Activated gamma-delta T cell treated with Interleukin-2 at 50 U/mL for 16 hours (primary cell): ENCODE results near the gene MED16.
"Not testable (repeated sequence)": the region's sequence is repeated elsewhere in the genome, so short reads cannot be mapped to it uniquely, and the experiment has no call there.

Experiments
- DNase-seq: peaks from one replicate; pipeline ENCODE4 v3.0.0-alpha.2; 2020

Gene MED16

DNA sequence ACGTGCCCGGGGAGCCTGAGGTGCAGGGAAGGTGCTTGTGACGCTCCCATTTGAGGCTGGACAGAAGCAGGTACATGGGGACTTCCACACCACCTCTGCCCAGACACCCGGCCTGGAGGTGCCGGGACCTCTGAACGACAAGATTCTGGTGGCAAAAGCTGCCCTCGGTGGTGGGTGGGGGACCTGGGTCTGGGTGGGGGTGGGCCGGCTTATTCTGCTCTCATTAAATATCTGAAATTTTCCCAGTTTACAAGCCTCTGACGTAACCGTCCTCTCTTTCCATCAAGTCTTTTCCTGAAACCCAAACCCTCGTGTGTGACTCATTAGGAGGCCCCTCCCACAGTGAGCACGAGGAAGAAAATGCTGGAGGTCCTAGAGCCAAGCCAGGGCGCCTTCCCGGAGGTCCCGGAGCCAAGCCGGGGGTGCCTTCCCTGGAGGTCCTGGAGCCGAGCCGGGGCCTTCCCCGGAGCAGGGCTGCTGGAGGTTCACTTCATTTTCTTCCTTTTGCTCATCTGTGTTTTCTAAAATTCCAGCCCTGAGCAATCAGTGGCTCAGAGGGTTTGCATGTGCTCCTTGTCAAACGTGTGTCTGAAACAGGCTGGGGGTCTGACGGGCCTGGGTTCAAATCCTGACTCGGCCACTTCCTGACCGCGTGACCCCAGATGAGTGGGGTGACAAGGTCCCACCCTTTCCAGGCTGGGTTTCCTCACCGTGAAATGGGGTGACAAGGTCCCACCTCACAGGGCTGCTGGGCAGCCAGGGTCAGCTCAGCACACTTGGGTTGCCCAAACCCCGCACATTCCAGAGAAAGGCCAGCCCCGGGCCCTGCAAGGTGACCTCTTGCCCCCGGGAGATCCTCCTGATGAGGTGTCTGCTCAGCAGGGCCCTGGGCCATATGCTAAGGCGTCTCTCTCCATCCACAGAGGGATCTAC, 23.5 kb downstream of the MED16 start:
- no peak for DNase-seq

DNA sequence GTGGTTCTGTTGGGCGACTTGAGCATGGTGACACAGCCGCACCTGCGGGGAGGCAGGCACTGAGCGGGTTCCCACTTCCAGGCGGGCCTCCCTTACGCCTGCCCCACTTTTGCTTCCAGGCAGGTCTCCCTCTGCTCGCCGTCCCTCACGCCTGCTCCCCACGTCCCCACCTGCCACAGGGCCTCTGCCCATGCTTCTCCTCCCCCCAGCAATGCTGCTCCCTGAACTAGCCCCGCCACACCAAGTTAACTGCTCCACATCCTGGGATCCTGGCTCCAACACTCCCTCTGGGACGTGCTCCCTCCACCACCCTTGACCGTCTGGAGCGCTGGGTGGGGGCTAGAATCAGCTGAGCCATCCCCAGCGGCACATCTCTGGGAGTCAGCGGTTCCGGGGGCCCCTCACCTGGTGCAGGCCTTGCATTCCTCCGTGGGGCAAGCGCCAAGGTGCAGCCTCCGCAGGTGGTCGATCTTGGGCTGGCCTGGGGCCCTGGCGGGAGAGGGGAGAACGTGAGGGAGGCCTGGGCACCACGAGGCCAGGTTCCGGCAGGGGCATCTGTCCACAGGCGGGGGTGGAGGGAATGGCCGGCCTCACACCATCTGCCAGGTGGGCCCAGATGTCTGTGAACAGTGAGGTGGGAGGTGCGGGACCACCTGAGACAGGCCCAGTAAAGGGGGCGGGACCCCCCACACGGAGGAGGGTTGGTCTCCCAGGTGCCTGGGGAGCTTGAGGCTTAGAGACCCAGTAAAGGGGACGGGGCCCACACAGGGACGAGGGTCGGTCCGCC, 24.3 kb downstream of the MED16 start:
- no peak for DNase-seq

DNA sequence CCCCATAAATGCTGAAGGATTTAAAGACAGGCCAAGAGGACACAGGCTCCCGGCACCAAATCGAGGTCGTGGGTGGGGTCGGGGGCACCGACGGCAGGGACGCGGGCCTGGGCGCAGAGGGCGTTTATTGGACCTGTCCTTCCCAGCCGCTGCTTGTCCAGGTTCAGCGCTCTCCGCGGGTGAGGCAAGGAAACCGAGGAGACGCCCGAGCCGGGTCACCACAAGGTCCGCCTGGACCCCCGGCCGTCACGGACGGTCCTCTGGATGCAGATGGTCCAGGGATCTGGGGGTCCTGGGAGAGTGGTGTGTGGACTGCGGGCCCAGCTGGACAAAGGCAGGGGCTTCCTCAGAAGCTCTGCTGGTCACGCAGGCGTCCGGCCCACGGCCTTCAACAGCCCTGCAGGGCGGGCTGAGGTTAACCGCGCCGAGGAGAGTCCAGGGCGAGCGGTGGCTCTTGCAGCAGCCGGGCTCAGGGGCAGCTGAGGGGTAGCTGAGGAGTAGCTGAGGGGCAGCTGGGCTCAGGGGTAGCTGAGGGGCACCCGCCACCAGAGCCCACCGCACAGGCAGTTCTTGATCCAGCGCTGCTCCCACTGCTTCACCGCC, 25.0 kb downstream of the MED16 start:
- DNase-seq, result no peak

DNA sequence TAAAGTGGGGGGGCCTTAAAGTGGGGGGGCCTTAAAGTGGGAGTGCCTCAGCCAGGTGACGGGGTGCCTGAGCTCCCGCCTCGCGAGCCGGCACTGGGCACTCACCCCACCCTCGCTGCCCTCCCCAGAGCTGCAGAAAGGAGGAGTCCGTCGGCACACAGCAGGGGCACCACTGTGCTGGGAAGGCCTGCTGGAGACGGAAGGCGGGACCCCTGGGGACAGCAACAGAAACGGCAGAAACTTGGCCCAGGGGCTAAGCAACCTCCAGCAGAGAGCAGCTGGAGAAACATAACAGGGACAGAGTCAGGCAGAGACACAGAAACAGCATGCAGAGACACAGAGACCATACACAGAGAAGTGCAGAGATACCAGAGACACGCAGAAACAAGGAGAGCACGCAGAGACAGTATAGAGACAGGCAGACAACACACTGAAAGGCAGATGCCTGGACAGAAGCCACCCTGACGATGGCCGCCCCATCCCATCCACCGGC, 25.6 kb downstream of the MED16 start:
- no peak for DNase-seq

DNA sequence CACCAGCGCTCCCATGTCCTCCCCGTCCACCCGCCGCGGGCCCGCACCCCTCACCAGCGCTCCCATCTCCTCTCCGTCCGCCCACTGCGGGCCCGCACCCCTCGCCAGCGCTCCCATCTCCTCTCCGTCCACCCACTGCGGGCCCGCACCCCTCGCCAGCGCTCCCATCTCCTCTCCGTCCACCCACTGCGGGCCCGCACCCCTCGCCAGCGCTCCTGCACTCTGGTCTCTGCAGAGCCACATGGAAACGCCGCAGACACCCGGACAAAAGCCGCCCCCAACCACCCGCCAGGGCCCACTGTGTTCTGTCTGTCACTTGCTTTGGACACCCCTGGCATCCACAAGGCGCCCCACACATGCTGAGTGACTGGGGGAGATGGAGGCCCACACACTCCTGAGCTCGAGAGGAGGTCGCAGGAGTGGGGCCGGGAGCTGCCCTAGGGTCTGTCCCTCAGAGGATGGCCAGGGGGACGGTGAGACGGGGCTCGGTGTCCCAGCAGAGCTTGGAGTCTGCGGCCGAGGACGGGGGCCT, 26.2 kb downstream of the MED16 start:
- no peak for DNase-seq

DNA sequence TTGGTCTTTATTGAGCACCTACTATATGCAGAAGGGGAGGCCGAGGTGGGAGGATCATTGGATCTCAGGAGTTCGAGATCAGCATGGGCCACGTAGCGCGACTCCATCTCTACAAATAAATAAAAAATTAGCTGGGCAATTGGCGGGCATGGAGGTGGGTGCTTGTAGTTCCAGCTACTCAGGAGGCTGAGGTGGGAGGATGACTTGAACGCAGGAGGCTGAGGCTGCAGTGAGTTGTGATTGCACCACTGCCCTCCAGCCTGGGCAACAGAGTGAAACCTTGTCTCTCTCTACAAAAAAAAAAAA, 29.7 kb downstream of the MED16 start:
- DNase-seq, result no peak

DNA sequence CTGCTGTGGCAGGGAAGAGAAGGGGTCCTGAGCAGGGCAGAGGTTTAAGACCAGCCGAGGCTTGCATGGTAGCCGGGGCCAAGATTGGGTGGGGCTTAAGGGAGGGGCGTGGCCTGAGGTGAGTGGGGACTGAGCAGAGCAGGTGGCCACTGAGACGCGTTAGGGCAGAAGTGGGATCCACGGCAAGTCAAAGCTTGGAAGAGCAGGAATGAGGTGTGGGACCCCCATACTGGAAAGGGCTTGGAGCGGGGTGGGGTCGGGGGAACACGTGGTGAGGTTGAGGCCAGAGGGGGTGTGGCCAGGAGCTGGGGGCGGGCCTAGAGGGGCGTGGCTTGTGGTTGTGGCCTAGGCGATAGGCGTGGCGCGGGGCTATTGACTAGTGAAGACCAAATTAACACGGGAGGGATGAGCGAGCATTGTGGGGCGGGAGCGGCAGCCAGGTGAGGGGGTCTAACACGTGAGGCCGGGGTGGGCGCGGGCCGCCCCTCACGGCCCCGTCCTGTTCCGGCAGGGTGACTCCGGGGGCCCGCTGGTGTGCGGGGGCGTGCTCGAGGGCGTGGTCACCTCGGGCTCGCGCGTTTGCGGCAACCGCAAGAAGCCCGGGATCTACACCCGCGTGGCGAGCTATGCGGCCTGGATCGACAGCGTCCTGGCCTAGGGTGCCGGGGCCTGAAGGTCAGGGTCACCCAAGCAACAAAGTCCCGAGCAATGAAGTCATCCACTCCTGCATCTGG, 30.2 kb downstream of the MED16 start:
- DNase-seq, result peak; percentile 76

DNA sequence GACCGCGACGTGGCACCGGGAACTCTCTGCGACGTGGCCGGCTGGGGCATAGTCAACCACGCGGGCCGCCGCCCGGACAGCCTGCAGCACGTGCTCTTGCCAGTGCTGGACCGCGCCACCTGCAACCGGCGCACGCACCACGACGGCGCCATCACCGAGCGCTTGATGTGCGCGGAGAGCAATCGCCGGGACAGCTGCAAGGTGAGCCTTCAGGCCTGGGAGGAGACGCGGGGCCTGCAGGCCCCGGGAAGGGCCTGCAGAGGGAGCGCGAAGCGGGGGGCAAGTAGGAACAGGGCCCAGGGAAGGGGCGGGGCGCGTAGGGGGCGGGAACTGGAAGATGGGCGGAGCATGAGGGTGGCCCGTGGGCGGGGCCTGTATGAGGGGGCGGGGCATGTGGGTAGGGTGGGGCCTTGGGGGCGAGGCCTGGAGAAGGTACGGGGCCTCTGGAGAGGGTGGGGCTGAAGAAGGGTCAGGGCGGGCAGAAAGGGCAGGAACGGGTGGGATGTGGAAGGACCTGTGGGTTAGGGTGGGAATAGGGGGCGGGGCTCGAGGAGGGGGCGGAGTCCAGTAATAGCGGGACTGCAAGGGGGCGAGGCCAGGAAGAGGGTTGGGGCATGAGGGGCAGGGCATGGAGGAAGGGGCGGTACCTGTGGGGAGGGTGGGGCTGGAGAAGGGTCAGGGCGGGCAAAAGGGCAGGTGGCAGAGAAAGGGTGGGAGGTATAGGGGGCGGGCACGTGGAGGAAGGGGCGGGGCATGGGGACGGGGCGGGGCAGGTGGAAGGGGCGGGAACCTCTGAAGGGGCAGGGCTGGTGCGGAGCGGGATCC, 31.0 kb downstream of the MED16 start:
- peak; percentile 66 for DNase-seq

DNA sequence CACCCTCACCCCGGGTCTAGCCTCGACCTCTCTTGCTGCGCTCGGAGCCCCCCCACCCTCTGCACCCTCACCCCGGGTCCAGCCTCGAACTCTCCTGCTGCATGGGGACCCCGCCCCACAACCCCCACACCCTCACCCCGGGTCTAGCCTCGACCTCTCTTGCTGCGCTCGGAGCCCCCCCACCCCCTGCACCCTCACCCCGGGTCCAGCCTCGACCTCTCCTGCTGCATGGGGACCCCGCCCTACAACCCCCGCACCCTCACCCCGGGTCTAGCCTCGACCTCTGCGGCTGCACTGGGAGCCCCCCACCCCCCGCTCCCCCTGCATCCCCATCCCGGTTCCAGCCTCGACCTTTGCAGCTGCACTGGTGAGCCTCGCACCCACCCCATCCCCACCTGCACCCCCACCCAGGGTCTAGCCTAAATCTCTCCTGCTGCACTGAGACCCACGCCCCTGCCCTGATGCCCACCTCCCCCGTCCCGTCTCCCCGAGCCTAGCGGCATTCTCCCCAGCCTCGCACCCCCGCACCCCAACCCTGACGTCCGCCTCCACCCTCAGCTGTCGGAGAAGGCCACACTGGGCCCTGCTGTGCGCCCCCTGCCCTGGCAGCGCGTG, 31.7 kb downstream of the MED16 start:
- DNase-seq, result no peak

DNA sequence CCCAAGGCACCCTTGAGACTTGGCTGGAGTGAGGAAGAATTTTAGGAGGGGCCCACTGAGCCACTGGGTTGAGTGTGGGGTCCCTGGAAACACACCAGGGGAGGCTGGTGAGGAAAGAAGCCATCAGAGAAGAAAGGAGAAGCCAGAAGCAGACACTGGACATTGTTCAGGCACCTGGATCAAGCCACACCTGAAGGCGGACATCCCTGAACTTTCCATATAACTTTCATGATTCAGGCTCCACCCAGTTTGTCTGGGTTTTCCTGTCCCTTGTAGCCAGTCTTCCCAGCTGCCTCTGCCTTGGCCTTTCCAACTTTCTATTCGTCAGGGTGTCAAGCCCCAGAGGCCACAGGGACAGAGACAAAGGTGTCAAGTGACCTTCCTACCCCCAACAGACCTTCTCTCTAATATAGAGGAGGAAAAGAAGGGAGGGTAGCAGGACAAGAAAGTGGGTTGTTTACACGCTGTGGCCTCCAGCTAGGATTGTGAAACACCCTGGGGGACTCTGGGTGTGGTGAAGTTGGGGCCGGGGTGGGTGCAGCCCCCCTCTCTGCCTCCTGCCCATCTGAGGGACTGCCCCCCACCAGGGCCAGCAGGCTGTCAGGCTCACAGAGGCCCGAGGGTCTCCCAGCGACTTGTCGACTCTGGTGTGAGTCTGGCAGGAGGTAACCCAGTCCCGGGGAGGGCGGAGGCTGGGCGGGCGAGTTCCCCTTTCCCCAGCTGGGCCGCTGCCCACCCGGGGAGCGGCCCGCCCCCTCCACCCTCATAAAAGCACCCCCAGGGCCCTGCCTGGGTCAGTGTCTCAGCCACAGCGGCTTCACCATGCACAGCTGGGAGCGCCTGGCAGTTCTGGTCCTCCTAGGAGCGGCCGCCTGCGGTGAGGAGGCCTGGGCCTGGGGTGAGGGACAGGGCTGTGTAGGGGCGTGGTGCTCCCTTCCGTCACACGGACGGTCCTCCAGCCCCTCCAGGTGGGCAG, 33.8 kb downstream of the MED16 start, which contains the start of gene CFD:
Gene CFD, plus strand, starts transcription at position 797 of the 976 bp plus-strand sequence. Its CDS starts 26 bp downstream, at position 823.
- DNase-seq, result no peak

DNA sequence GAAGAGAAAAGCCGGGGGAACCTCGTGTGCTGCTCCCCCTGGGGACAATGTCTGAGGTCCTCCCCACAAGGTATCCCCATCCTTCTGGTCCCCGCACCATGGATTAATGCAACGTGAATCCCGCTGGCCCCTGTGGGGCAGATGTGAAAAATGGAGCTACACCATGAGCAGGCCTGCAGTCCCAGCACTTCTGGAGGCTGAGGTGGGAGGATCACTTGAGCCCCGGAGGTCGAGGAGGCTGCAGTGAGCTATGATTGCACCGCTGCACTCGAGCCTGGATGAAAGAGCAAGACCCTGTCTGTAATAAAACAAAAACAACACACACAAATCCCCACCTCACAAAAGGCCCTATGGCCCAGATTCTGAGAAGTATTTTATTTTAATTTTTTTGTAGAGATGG, 34.7 kb downstream of the MED16 start:
- no peak for DNase-seq

DNA sequence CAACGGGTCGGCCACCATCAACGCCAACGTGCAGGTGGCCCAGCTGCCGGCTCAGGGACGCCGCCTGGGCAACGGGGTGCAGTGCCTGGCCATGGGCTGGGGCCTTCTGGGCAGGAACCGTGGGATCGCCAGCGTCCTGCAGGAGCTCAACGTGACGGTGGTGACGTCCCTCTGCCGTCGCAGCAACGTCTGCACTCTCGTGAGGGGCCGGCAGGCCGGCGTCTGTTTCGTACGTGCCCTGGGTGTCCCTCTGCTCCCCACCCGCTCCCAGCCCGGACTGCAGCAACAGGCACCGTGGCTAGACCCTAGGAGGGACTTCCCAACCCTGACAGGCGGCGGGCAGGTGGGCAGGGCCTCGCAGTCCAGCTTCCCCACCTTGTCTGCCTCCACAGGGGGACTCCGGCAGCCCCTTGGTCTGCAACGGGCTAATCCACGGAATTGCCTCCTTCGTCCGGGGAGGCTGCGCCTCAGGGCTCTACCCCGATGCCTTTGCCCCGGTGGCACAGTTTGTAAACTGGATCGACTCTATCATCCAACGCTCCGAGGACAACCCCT, 37.3 kb downstream of the MED16 start:
- DNase-seq, result no peak

DNA sequence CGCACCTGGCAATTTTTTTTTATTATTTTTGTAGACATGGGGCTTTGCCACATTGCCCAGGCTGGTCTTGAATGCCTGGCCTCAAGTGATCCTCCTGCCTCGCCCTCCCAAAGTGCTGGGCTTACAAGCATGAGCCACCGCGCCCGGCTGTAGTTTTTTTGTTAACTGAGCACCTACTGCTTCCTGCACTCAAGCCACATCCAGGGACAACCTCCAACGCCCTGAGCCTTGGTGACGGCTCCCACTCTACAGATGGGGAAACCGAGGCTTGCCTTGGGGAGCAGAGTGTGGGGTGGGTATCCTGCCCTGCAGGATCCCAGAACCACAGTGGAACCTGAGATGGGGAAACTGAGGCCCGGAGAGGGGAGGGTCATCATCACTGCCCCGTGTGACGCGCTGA, 37.8 kb downstream of the MED16 start:
- DNase-seq, result no peak

DNA sequence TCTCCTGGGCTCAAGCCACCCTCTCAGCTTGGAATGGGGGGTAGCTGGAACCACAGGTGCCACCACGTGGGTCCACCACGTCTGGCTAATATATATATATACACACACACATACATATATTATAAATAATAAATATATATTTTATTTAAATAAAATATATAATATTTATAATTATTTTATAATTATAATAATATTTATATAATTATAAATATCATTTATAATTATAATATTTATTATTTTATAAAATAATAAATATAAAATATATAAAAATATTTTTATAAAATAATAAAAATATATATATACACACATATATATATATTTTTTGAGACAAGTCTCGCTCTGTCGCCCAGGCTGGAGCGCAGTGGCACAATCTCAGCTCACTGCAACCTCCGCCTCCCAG, 38.4 kb downstream of the MED16 start:
- no peak for DNase-seq

DNA sequence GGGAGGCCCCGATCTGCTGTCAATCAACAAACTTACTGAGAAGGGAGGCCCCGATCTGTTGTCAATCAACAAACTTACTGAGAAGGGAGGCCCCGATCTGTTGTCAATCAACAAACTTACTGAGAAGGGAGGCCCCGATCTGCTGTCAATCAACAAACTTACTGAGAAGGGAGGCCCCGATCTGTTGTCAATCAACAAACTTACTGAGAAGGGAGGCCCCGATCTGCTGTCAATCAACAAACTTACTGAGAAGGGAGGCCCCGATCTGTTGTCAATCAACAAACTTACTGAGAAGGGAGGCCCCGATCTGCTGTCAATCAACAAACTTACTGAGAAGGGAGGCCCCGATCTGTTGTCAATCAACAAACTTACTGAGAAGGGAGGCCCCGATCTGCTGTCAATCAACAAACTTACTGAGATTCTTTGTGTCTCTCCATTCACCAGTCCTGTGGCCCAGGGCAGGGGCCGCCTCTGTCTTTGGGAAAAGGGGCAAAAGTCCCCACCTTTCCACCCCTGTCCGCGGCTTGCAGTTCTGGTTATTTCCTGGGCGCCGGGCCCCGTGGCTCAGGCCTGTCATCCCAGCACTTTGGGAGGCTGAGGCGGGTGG, 39.3 kb downstream of the MED16 start:
- DNase-seq, result not testable (repeated sequence)

DNA sequence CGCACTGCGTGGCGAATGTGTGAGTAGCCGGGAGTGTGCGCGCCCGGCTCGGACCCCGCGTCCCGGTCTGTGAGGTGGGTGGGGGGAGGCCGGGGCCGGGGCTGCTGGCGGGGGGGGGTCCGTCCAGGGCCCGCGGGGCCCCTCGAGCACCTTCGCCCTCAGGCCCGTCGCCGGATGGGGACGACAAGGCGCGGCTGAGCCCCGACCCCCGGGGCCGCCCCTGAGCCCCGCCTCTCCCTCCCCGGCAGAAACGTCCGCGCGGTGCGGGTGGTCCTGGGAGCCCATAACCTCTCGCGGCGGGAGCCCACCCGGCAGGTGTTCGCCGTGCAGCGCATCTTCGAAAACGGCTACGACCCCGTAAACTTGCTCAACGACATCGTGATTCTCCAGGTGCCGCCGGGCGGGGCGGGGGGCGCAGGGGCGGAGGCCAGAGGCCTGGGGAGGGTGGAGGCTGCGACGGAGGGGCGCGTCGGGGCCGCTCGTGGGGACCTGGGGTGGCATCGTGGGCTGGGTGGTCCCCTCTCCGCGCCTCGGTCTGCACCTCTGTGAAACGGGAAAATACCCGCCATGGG, 39.9 kb downstream of the MED16 start:
- DNase-seq, result no peak

DNA sequence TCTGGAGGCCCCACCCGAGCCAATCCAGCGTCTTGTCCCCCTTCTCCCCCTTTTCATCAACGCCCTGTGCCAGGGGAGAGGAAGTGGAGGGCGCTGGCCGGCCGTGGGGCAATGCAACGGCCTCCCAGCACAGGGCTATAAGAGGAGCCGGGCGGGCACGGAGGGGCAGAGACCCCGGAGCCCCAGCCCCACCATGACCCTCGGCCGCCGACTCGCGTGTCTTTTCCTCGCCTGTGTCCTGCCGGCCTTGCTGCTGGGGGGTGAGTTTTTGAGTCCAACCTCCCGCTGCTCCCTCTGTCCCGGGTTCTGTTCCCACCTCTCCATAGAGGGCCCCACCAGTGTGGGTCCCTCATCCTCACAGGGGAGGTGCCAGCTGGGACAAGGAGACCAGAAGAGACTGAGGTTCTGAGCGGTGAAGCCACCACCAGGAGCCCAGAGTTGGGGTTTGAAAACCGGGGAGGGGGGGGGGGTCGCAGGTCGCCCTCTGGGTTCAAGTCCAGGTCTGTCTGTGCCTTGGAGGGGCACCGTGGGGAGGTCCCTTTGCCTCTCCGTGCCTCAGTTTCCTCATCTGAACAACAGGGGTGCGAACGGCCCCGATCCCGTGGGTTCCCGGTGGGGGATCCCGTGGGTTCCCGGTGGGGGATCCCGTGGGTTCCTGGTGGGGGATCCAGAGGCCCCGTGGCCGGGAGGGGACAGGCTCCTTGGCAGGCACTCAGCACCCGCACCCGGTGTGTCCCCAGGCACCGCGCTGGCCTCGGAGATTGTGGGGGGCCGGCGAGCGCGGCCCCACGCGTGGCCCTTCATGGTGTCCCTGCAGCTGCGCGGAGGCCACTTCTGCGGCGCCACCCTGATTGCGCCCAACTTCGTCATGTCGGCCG, 40.6 kb downstream of the MED16 start, which contains the start of gene ELANE:
Gene ELANE, plus strand, starts transcription at position 168 of the 878 bp plus-strand sequence. Its CDS starts 26 bp downstream, at position 194.
- DNase-seq, result no peak

DNA sequence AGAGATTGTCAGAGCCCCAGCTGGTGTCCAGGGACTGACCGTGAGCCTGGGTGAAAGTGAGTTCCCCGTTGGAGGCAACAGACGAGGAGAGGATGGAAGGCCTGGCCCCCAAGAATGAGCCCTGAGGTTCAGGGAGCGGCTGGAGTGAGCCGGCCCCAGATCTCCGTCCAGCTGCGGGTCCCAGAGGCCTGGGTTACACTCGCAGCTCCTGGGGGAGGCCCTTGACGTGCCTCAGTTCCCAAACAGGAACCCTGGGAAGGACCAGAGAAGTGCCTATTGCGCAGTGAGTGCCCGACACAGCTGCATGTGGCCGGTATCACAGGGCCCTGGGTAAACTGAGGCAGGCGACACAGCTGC, 42.0 kb downstream of the MED16 start:
- no peak for DNase-seq
